ENCODE data around the gene ZGLP1.
"Not testable (repeated sequence)": the region's sequence is repeated elsewhere in the genome, so short reads cannot be mapped to it uniquely, and the experiment has no call there.

DNA sequence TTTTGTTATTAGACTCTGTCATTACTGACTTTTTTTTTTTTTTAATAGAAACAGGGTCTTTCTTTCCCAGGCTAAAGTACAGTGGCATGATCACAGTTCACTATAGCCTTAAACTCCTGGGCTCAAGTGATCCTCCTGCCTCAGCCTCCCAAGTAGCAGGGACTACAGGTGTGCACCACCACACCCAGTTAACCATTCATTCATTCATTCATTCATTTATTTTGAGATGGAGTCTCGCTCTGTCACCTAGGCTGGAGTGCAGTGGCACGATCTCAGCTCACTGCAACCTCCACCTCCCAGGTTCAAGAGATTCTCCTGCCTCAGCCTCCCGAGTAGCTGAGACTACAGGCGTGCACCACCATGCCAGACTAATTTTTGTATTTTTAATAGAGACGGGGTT, 27.6 kb downstream of the ZGLP1 start:
- TF ChIP-seq YY1 (IDR thresholded peaks at IDR 0.05; ENCODE audit: insufficient read depth, insufficient read length); ZNF274 (IDR thresholded peaks at IDR 0.05; ENCODE audit: low read depth, low read length): not testable (repeated sequence)

Data from NT2/D1 (cell line).